ENCODE measurements around the gene DCC.

DNA sequence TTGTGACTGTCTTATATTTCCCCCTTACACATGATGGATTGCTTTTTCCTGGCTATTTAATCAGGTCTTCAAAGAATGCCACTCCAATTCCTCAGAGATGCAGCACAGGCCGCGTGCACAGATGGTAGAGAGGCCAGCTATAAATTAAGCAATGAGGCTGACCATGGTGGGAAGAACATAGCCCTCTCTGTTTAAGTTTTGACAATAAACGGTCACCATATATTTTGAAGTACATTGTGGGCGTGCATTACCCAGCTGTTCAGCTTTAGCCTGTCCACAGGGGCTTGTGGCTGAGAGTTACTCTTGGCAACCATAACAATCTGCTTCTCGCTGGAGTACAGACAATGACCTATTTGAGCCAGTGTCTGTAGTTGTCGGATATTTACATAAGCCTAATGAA lies 730.8 kb downstream of the DCC start:
- TF ChIP-seq, protein P1, sequence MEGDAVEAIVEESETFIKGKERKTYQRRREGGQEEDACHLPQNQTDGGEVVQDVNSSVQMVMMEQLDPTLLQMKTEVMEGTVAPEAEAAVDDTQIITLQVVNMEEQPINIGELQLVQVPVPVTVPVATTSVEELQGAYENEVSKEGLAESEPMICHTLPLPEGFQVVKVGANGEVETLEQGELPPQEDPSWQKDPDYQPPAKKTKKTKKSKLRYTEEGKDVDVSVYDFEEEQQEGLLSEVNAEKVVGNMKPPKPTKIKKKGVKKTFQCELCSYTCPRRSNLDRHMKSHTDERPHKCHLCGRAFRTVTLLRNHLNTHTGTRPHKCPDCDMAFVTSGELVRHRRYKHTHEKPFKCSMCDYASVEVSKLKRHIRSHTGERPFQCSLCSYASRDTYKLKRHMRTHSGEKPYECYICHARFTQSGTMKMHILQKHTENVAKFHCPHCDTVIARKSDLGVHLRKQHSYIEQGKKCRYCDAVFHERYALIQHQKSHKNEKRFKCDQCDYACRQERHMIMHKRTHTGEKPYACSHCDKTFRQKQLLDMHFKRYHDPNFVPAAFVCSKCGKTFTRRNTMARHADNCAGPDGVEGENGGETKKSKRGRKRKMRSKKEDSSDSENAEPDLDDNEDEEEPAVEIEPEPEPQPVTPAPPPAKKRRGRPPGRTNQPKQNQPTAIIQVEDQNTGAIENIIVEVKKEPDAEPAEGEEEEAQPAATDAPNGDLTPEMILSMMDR (IDR thresholded peaks at IDR 0.05): no peak
- no peak for TF ChIP-seq EP300 (IDR thresholded peaks at IDR 0.05)
